HCEC 1CT (cell line): Measurements from ENCODE around the gene RPN1.
"Not testable (repeated sequence)": the region's sequence is repeated elsewhere in the genome, so short reads cannot be mapped to it uniquely, and the experiment has no call there.

ENCODE experiments used
- DNase-seq: peaks from one replicate; pipeline ENCODE4 v3.0.0-alpha.2; 2017

RPN1 gene

GRCh38 chr3:128650096-128651050 is at the start of gene RPN1:
Gene RPN1 (minus strand): TSS chr3:128650818. CDS start chr3:128650800, 18 bp downstream.
- DNase-seq: peak; percentile 93

GRCh38 chr3:128698211-128699047 is 47.8 kb upstream of the RPN1 start:
- DNase-seq: no peak

- DNase-seq: no peak
Measured at GRCh38 chr3:128697341-128697740, 46.7 kb upstream of the RPN1 start.

- no peak for DNase-seq
Measured at GRCh38 chr3:128693696-128694095, 43.1 kb upstream of the RPN1 start.

- no peak for DNase-seq
Measured at GRCh38 chr3:128689060-128689459, 38.4 kb upstream of the RPN1 start.

- no peak for DNase-seq
Measured at GRCh38 chr3:128686465-128686864, 35.8 kb upstream of the RPN1 start.

GRCh38 chr3:128684986-128685726 is 34.5 kb upstream of the RPN1 start:
- no peak for DNase-seq

GRCh38 chr3:128683957-128684356 is 33.3 kb upstream of the RPN1 start:
- no peak for DNase-seq

GRCh38 chr3:128681369-128681829 is 30.8 kb upstream of the RPN1 start:
- DNase-seq: no peak

- DNase-seq: peak; percentile 98
Measured at GRCh38 chr3:128680603-128681368, 30.2 kb upstream of the RPN1 start.

GRCh38 chr3:128679338-128679737 is 28.7 kb upstream of the RPN1 start:
- no peak for DNase-seq

- DNase-seq: not testable (repeated sequence)
Measured at GRCh38 chr3:128675802-128676201, 25.2 kb upstream of the RPN1 start.

- DNase-seq: no peak
Measured at GRCh38 chr3:128674161-128674784, 23.7 kb upstream of the RPN1 start.

GRCh38 chr3:128667641-128668040 is 17.0 kb upstream of the RPN1 start:
- DNase-seq: no peak

GRCh38 chr3:128665362-128666021 is 14.9 kb upstream of the RPN1 start:
- DNase-seq: no peak

GRCh38 chr3:128663151-128663550 is 12.5 kb upstream of the RPN1 start:
- no peak for DNase-seq

GRCh38 chr3:128655531-128655930 is 4.9 kb upstream of the RPN1 start:
- DNase-seq: no peak

GRCh38 chr3:128653993-128654805 is 3.6 kb upstream of the RPN1 start:
- not testable (repeated sequence) for DNase-seq

GRCh38 chr3:128653383-128653992 is 2.9 kb upstream of the RPN1 start:
- DNase-seq: not testable (repeated sequence)
